ENCODE measurements around the gene CHD3. TPM values are rescaled to one million over a fixed set of nuclear protein-coding genes. Genes with fewer than 3 reads are reported as not detected.

The CHD3 gene
- total RNA-seq, 1 experiment from 2014 or later = 197 TPM

GRCh38 chr17:7867881-7868329, 20.7 kb upstream of the CHD3 start:
- no peak overlapping the region for H2AFZ ChIP-seq
- H3K4me2 ChIP-seq = no peak overlapping the region
- no peaks in the 10 kb centered on the region for H4K20me1 ChIP-seq (ENCODE audit: insufficient read depth)
- H3K79me2 ChIP-seq (ENCODE audit: low read depth) = no peaks in the 10 kb centered on the region
- no peak for DNase-seq
- H3K36me3 ChIP-seq (ENCODE audit: low read depth) = no peaks in the 10 kb centered on the region
- H3K27me3 ChIP-seq (ENCODE audit: insufficient read depth, low read depth) = no peaks in the 10 kb centered on the region
- H3K4me1 ChIP-seq (replicated peaks; ENCODE audit: insufficient read depth) = no peaks in the 10 kb centered on the region
- no peaks in the 10 kb centered on the region for H3F3A ChIP-seq (ENCODE audit: insufficient read depth, low read depth)
- no peaks in the 10 kb centered on the region for H3K9me2 ChIP-seq (ENCODE audit: insufficient read depth)
- no peak for TF ChIP-seq CTCF (conservative IDR thresholded peaks at IDR 0.05)
- no peak for TF ChIP-seq EZH2 (IDR thresholded peaks at IDR 0.05; ENCODE audit: low read depth)
- ChIA-PET POLR2A (ENCODE audit: unreplicated experiment) (no interaction called here), CTCF (no interaction called here)
- intact Hi-C loops (cut with micrococcal nuclease; ENCODE audit: unreplicated experiment) = no loop called here
- no peak overlapping the region for H3K27ac ChIP-seq
- no TSS peak for BruUV-seq (replicated peaks)
- no peak overlapping the region for H3K4me3 ChIP-seq
- H3K9me3 ChIP-seq (ENCODE audit: insufficient read depth, low read depth) = no peaks in the 10 kb centered on the region

GRCh38 chr17:7873051-7873450, 15.5 kb upstream of the CHD3 start:
- H3K79me2 ChIP-seq (ENCODE audit: low read depth) = no peaks in the 10 kb centered on the region
- no peaks in the 10 kb centered on the region for H3F3A ChIP-seq (ENCODE audit: insufficient read depth, low read depth)
- no peaks in the 10 kb centered on the region for H3K9me3 ChIP-seq (ENCODE audit: insufficient read depth, low read depth)
- no peaks in the 10 kb centered on the region for H3K27me3 ChIP-seq (ENCODE audit: insufficient read depth, low read depth)
- no peaks in the 10 kb centered on the region for H3K4me1 ChIP-seq (replicated peaks; ENCODE audit: insufficient read depth)
- no peak overlapping the region for H3K4me2 ChIP-seq
- no peak for DNase-seq
- no peak for TF ChIP-seq CTCF (conservative IDR thresholded peaks at IDR 0.05)
- no peak for TF ChIP-seq EZH2 (IDR thresholded peaks at IDR 0.05; ENCODE audit: low read depth)
- CTCF ChIA-PET = interaction anchor here (0.5 kb wide), 1 partner anchor 40 kb away, joined by 3 read pairs; no protein-coding TSS in a partner anchor
- H3K36me3 ChIP-seq (ENCODE audit: low read depth) = no peaks in the 10 kb centered on the region
- H3K4me3 ChIP-seq = no peak overlapping the region
- no peaks in the 10 kb centered on the region for H4K20me1 ChIP-seq (ENCODE audit: insufficient read depth)
- no peak overlapping the region for H3K27ac ChIP-seq
- no TSS peak for BruUV-seq (replicated peaks)
- intact Hi-C loops (cut with micrococcal nuclease; ENCODE audit: unreplicated experiment) = no loop called here
- no peak overlapping the region for H2AFZ ChIP-seq
- POLR2A ChIA-PET (ENCODE audit: unreplicated experiment) = no interaction called here
- no peaks in the 10 kb centered on the region for H3K9me2 ChIP-seq (ENCODE audit: insufficient read depth)

GRCh38 chr17:7875804-7876370, 12.7 kb upstream of the CHD3 start:
- BruUV-seq (replicated peaks) = no TSS peak
- H3K4me3 ChIP-seq = no peak overlapping the region
- no peaks in the 10 kb centered on the region for H3K79me2 ChIP-seq (ENCODE audit: low read depth)
- no peaks in the 10 kb centered on the region for H3K27me3 ChIP-seq (ENCODE audit: insufficient read depth, low read depth)
- TF ChIP-seq EZH2 (IDR thresholded peaks at IDR 0.05; ENCODE audit: low read depth) (no peak), CTCF (conservative IDR thresholded peaks at IDR 0.05) (no peak)
- no peak overlapping the region for H2AFZ ChIP-seq
- H3F3A ChIP-seq (ENCODE audit: insufficient read depth, low read depth) = no peaks in the 10 kb centered on the region
- no peaks in the 10 kb centered on the region for H3K9me2 ChIP-seq (ENCODE audit: insufficient read depth)
- H3K36me3 ChIP-seq (ENCODE audit: low read depth) = no peaks in the 10 kb centered on the region
- DNase-seq = no peak
- no peaks in the 10 kb centered on the region for H4K20me1 ChIP-seq (ENCODE audit: insufficient read depth)
- POLR2A ChIA-PET (ENCODE audit: unreplicated experiment) = no interaction called here
- intact Hi-C loops (cut with micrococcal nuclease; ENCODE audit: unreplicated experiment) = no loop called here
- CTCF ChIA-PET = no interaction called here
- no peak overlapping the region for H3K27ac ChIP-seq
- no peak overlapping the region for H3K4me2 ChIP-seq
- no peaks in the 10 kb centered on the region for H3K4me1 ChIP-seq (replicated peaks; ENCODE audit: insufficient read depth)
- H3K9me3 ChIP-seq (ENCODE audit: insufficient read depth, low read depth) = no peaks in the 10 kb centered on the region

All from PC-9 (cell line).